ENCODE results near the gene NCAM1. TPM values are rescaled to one million over a fixed set of nuclear protein-coding genes. Genes with fewer than 3 reads are reported as not detected.
A peak's percentile ranks its signal among the peaks of the same experiment; 100 is the strongest.

Gene NCAM1
- total and polyA plus RNA-seq, 12 donors = 38.7 to 181 (median 111) TPM

DNA sequence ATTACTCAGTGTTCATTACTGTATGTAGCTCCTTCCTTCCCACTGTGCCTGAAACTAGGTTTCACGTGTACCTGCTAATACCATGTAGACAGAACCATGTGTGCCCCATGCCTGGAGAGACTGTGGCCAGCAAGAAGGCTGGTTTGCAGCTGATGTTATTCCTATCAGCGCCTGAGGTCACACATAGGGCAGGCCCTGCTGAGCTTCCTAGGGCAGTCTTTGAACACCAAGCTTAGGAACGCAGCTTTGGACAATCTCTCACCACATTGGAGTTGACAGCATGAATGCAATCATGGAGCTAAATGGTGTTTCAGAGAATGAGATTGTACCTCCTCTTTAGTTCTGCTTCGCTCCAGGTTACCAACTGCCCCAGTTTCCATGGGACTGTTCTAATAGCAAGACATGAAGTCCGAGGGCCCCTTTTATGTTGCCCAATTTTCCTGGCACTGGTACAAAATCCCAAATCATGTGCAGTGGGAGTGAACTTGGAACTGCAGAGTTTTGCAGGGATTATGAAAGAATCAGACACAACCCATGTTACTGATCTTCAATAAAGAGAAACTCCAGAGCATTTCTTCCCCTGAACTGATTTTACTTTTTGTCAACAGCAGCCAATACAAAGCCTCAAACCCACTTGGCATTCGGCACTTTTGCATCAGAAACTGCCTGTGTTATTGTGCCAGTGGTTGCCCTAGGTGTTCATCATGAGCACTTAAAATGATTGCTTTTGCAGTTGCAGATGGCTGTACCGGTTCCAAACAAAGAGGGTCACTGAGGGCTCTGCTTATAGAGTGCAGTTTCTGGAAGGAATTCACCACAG lies 199.0 kb downstream of the NCAM1 start:
- intact Hi-C loops (cut with DNase I) = no loop called here
- peak in 5 of 7 donors; percentile 31 to 55 (median 50) for DNase-seq
- Histone ChIP-seq H3K27me3 (no peaks in the 10 kb centered on the region), H3K9me3 (replicated peaks in 1 of 3) (no peaks in the 10 kb centered on the region), H3K4me3 (no peak overlapping the region), H3K4me1 (replicated peaks in 1 of 2) (peaks cover 14 to 33% of the 10 kb centered on the region in 2 donors), H3K36me3 (replicated peaks in 1 of 2) (no peaks in the 10 kb centered on the region), H3K27ac (peak overlapping the region in 2 of 5 donors; percentile 53 to 61)
- WGBS, 4 donors = 47 to 64% (median 62%) methylated on average over 5 to 7 of the region's 7 CpGs
- no peak for TF ChIP-seq POLR2A (IDR thresholded peaks at IDR 0.05)
- TF ChIP-seq, protein P1, sequence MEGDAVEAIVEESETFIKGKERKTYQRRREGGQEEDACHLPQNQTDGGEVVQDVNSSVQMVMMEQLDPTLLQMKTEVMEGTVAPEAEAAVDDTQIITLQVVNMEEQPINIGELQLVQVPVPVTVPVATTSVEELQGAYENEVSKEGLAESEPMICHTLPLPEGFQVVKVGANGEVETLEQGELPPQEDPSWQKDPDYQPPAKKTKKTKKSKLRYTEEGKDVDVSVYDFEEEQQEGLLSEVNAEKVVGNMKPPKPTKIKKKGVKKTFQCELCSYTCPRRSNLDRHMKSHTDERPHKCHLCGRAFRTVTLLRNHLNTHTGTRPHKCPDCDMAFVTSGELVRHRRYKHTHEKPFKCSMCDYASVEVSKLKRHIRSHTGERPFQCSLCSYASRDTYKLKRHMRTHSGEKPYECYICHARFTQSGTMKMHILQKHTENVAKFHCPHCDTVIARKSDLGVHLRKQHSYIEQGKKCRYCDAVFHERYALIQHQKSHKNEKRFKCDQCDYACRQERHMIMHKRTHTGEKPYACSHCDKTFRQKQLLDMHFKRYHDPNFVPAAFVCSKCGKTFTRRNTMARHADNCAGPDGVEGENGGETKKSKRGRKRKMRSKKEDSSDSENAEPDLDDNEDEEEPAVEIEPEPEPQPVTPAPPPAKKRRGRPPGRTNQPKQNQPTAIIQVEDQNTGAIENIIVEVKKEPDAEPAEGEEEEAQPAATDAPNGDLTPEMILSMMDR (IDR thresholded peaks at IDR 0.05) = no peak

DNA sequence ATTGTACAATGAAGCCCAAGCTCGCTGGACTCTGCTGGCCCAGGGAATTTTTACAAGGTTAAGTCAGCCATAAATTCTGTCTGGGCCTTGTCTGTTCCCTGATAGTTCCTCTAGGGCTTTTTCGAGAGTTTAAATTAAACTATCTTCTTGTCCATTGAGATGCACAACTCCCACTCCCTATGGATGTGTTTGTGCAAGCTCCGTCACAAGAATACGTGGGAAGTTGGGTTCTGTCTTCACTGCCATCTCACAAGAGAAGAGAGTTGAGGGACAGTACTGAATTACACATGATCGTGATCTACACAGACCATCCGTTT lies 199.5 kb downstream of the NCAM1 start:
- Histone ChIP-seq H3K9me3 (replicated peaks in 1 of 3) (no peaks in the 10 kb centered on the region), H3K4me1 (replicated peaks in 1 of 2) (peaks cover 14 to 33% of the 10 kb centered on the region in 2 donors), H3K36me3 (replicated peaks in 1 of 2) (no peaks in the 10 kb centered on the region), H3K4me3 (no peak overlapping the region), H3K27ac (peak overlapping the region in 2 of 5 donors; percentile 53 to 61), H3K27me3 (no peaks in the 10 kb centered on the region)
- no peak for DNase-seq
- intact Hi-C loops (cut with DNase I) = no loop called here
- no peak for TF ChIP-seq POLR2A (IDR thresholded peaks at IDR 0.05)
- TF ChIP-seq, protein P1 (IDR thresholded peaks at IDR 0.05) = peak in 1 of 6 experiments; percentile 28
- 54 to 59% (median 58%) methylated on average over 6 of the region's 6 CpGs for WGBS, 4 donors

DNA sequence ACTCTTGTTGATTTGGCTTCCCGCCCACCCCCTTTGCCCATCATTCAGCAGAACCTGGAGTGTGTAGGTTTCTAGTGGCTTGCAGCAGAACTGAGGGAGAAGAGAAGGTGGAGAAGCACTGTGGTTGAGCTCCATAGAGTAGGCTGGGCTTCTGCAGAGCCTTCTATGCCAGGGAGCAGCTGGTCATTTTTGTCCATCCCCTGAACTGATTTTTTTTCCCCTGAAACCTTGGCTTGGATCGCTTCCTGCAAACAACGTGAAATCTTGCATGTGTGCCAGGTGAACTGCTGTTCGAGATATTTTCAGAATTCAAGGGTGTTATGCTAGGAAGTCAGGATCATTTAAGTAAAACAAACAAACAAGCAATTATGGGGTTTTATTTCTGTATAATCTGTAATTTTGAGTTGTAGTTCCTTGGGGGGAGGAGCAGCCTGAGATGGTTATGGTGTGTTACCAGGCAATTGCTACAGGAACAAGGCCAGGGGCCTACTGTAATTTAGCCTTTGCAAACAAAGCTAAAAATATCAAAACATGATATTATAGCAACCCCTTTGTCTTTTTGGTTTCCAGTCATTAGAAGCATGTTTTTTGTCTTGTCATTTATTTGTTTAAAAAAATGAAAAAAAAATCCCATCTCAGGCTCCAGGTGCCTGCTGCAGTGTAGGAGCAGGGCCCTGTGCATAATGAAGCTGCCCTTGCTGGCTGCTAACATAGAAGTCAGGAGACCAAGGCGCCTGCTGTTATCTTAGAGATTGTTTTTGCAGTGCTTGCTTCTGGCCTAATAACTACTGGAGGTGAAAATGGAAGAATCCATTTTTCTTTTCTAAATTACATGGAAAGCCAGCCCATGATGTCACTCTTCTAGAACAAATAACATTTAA lies 200.7 kb downstream of the NCAM1 start:
- Histone ChIP-seq H3K27me3 (no peaks in the 10 kb centered on the region), H3K4me1 (replicated peaks in 1 of 2) (peaks cover 14 to 33% of the 10 kb centered on the region in 2 donors), H3K4me3 (no peak overlapping the region), H3K9me3 (replicated peaks in 1 of 3) (no peaks in the 10 kb centered on the region), H3K27ac (peak overlapping the region in 2 of 5 donors; percentile 38 to 53), H3K36me3 (replicated peaks in 1 of 2) (no peaks in the 10 kb centered on the region)
- 42 to 51% (median 51%) methylated on average over 5 of the region's 5 CpGs for WGBS, 4 donors
- intact Hi-C loops (cut with DNase I) = no loop called here
- TF ChIP-seq, protein P1 (IDR thresholded peaks at IDR 0.05) = no peak
- no peak for TF ChIP-seq POLR2A (IDR thresholded peaks at IDR 0.05)
- peak in 5 of 7 donors; percentile 28 to 37 (median 30) for DNase-seq

DNA sequence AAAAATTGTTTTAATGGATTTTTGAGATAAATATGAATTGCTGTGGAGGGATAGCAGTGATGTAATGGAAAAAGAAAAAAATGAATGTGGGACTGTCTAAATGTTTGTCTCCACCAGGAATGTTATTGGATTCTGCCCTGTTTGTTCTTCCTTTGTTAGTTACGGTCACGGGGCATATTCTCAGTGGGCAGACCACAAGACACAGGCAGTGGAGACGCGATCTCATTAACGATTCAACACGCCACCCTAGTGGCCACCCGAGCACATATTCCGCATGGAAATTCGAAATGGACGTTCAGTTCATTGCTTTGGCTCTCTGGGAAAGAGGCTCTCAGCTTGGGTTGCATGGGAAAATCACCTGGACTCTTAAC lies 201.4 kb downstream of the NCAM1 start:
- H3K27ac ChIP-seq = peak overlapping the region in 2 of 5 donors; percentile 53 to 67
- no peak for DNase-seq

More for the DNA sequence above, 201.4 kb downstream of the NCAM1 start:
- Histone ChIP-seq H3K4me1 (replicated peaks in 1 of 2) (peaks cover 14 to 33% of the 10 kb centered on the region in 2 donors), H3K9me3 (replicated peaks in 1 of 3) (no peaks in the 10 kb centered on the region), H3K36me3 (replicated peaks in 1 of 2) (no peaks in the 10 kb centered on the region), H3K4me3 (no peak overlapping the region), H3K27me3 (no peaks in the 10 kb centered on the region)
- TF ChIP-seq, protein P1 (IDR thresholded peaks at IDR 0.05) = peak in 4 of 6 experiments; percentile 10 to 33 (median 18)
- no peak for TF ChIP-seq POLR2A (IDR thresholded peaks at IDR 0.05)
- WGBS, 4 donors = 63 to 75% (median 69%) methylated on average over 10 of the region's 10 CpGs
- intact Hi-C loops (cut with DNase I) = no loop called here
